ENCODE data around the gene ELOVL7. TPM values are rescaled to one million over a fixed set of nuclear protein-coding genes. Genes with fewer than 3 reads are reported as not detected.

The ELOVL7 gene
- total and polyA plus RNA-seq, 2 of the 4 experiments (the other 2 are of a cell fraction): 0.18 TPM; not detected in 1

Other genes starting within 250 kb of the ELOVL7 start
- gene DEPDC1B, start 144.1 kb downstream of the ELOVL7 start, total RNA-seq (2012; rRNA removed): 9.3 and 10.0 TPM in 2 replicates
- 4.4 and 4.6 TPM in 2 replicates for gene DEPDC1B, start 144.1 kb downstream of the ELOVL7 start, polyA plus RNA-seq (2012; rRNA removed)
- 29.2 and 36.7 TPM in 2 replicates for gene ERCC8, start 100.8 kb upstream of the ELOVL7 start, total RNA-seq (2012; rRNA removed)
- gene ERCC8, start 100.8 kb upstream of the ELOVL7 start, polyA plus RNA-seq (2012; rRNA removed): 9.1 and 12.6 TPM in 2 replicates
- gene NDUFAF2, start 100.9 kb upstream of the ELOVL7 start, total RNA-seq (2012; rRNA removed): 11.8 and 34.2 TPM in 2 replicates
- 24.7 and 27.2 TPM in 2 replicates for gene NDUFAF2, start 100.9 kb upstream of the ELOVL7 start, polyA plus RNA-seq (2012; rRNA removed)

All from IMR-90 (cell line).